CD4-positive, alpha-beta T cell (primary cell): ENCODE measurements around the gene ECHDC1. TPM values are rescaled to one million over a fixed set of nuclear protein-coding genes. Genes with fewer than 3 reads are reported as not detected.

Source experiments
- ATAC-seq: fragments of 200-7000 bp; cut with Tn5 transposase; one replicate; pipeline ENCODE4 v1.10.0; 2022; ENCODE audit warnings: mild to moderate bottlenecking; ENCODE audit not compliant: poor library complexity
- CTCF ChIA-PET: fragments of 350-600 bp; sonication (Branson Sonifier 250); formaldehyde crosslinking; loops from one replicate; lab custom pipeline; 2021; ENCODE audit warnings: antibody characterized with exemption, inconsistent platforms; lab: Charles Lee
- POLR2A ChIA-PET: fragments of 350-600 bp; sonication (Branson Sonifier 250); formaldehyde crosslinking; loops from one replicate; lab custom pipeline; 2021; ENCODE audit warnings: antibody characterized with exemption, inconsistent platforms; lab: Charles Lee
- DNase-seq, 14 experiments: peaks; one replicate each; pipeline ENCODE4 v3.0.0-alpha.2; 2013 to 2020; ENCODE audit warnings: mixed read lengths in 2 of 14
- H3K27ac ChIP-seq, 2 donors: one replicate each; pipeline versions ENCODE4 v1.5.1 to v1.7.0; 2013; ENCODE audit warnings: low read length in 2 of 2, low read depth in 1 of 2, mild to moderate bottlenecking in 1 of 2
- H3K27me3 ChIP-seq, 2 experiments: 1 replicate in 1 of 2; 2 replicates in 1 of 2; pipeline versions ENCODE4 v1.6.1 to v1.7.0; 2013; ENCODE audit warnings: low read length in 2 of 2, control low read depth in 1 of 2, mild to moderate bottlenecking in 1 of 2, moderate library complexity in 1 of 2; ENCODE audit not compliant: insufficient read depth in 2 of 2, control insufficient read depth in 1 of 2
- H3K36me3 ChIP-seq: one replicate; pipeline ENCODE4 v1.6.1; 2013; ENCODE audit warnings: low read length, control low read depth; ENCODE audit not compliant: insufficient read depth
- H3K4me1 ChIP-seq: one replicate; pipeline ENCODE4 v1.6.1; 2013; ENCODE audit warnings: low read length, control low read depth; ENCODE audit not compliant: insufficient read depth
- H3K4me3 ChIP-seq: one replicate; pipeline ENCODE4 v1.5.1; 2013; ENCODE audit warnings: mild to moderate bottlenecking, low read length, moderate library complexity
- H3K9me3 ChIP-seq, 2 experiments: 1 replicate in 1 of 2; 2 replicates in 1 of 2; pipeline versions ENCODE4 v1.6.1 to v1.7.0; 2013; ENCODE audit warnings: low read length in 2 of 2, mild to moderate bottlenecking in 2 of 2, control low read depth in 1 of 2, moderate library complexity in 1 of 2; ENCODE audit not compliant: control insufficient read depth in 1 of 2, insufficient read depth in 1 of 2
- H3K27ac Mint-ChIP-seq: one replicate; pipeline ENCODE4 v1.8.0; 2020; ENCODE audit warnings: mixed read lengths
- H3K27me3 Mint-ChIP-seq: one replicate; pipeline ENCODE4 v1.8.0; 2021; ENCODE audit warnings: mixed read lengths
- H3K36me3 Mint-ChIP-seq: one replicate; pipeline ENCODE4 v1.8.0; 2021; ENCODE audit warnings: low read depth, mixed read lengths
- H3K4me1 Mint-ChIP-seq: one replicate; pipeline ENCODE4 v1.8.0; 2021; ENCODE audit warnings: low read depth, mixed read lengths
- H3K4me3 Mint-ChIP-seq: one replicate; pipeline ENCODE4 v1.8.0; 2020; ENCODE audit warnings: mild to moderate bottlenecking, mixed read lengths
- H3K9me3 Mint-ChIP-seq: one replicate; pipeline ENCODE4 v1.8.0; 2020; ENCODE audit warnings: mixed read lengths
- CTCF ChIP-seq: fragments of 200-600 bp; IDR thresholded peaks from one replicate; pipeline ENCODE4 v1.8.0; 2022; ENCODE audit warnings: antibody characterized with exemption, mild to moderate bottlenecking
- intact Hi-C, 2 experiments: fragments of 100-400 bp; cut with DNase I in 1 of 2; cut with micrococcal nuclease in 1 of 2; formaldehyde crosslinking; loops; one replicate each; pipeline versions ENCODE4 v1.15.1 to v1.9.0; 2023 to 2025; cut with DNase I, micrococcal nuclease
- total RNA-seq, 174 experiments: library from RNA in 2 of 174; stranded (reverse) in 2 of 174; gene quantifications; one replicate each; pipeline ENCODE4 v1.2.3 and lab custom pipeline; 2021 to 2026

The ECHDC1 gene
- total RNA-seq, 2 experiments from 2014 or later, result 6.5 to 7.4 TPM

- POLR2A ChIA-PET, result no interaction called here
- no peaks in the 10 kb centered on the region for H3K36me3 Mint-ChIP-seq
Observed at GRCh38 chr6:127382413-127382812, 39.0 kb upstream of the ECHDC1 start.

GRCh38 chr6:127381384-127381783 is 38.0 kb upstream of the ECHDC1 start:
- no peak for TF ChIP-seq CTCF
- Mint-ChIP-seq H3K4me1 (no peaks in the 10 kb centered on the region), H3K36me3 (no peaks in the 10 kb centered on the region), H3K9me3 (no peaks in the 10 kb centered on the region), H3K27ac (no peak overlapping the region), H3K4me3 (no peak overlapping the region), H3K27me3 (no peaks in the 10 kb centered on the region)
- Histone ChIP-seq H3K27me3 (no peaks in the 10 kb centered on the region), H3K27ac (no peak overlapping the region), H3K9me3 (no peaks in the 10 kb centered on the region), H3K4me1 (no peaks in the 10 kb centered on the region), H3K36me3 (no peaks in the 10 kb centered on the region), H3K4me3 (no peak overlapping the region)
- CTCF ChIA-PET, result no interaction called here
- DNase-seq, result no peak
- ATAC-seq, result no peak
- intact Hi-C loops, result no loop called here
- POLR2A ChIA-PET, result no interaction called here

More at GRCh38 chr6:127382413-127382812, 39.0 kb upstream of the ECHDC1 start:
- Histone ChIP-seq H3K4me3 (no peak overlapping the region), H3K4me1 (no peaks in the 10 kb centered on the region), H3K9me3 (no peaks in the 10 kb centered on the region), H3K27me3 (no peaks in the 10 kb centered on the region), H3K27ac (no peak overlapping the region), H3K36me3 (no peaks in the 10 kb centered on the region)
- Mint-ChIP-seq H3K27ac (no peak overlapping the region), H3K4me3 (no peak overlapping the region), H3K4me1 (no peaks in the 10 kb centered on the region), H3K27me3 (no peaks in the 10 kb centered on the region), H3K9me3 (no peaks in the 10 kb centered on the region)
- DNase-seq (no peak), ATAC-seq (no peak)
- intact Hi-C loops, result no loop called here
- CTCF ChIA-PET, result interaction anchor here (0.7 kb wide), 1 partner anchor 13 kb away, joined by 3 read pairs; no protein-coding TSS in a partner anchor
- no peak for TF ChIP-seq CTCF

- POLR2A ChIA-PET, result no interaction called here
- H3K27ac ChIP-seq, result no peak overlapping the region
- DNase-seq (no peak), ATAC-seq (no peak)
- peaks cover 0 to 4% of the 10 kb centered on the region in 2 experiments for H3K9me3 ChIP-seq
- H3K36me3 Mint-ChIP-seq, result no peaks in the 10 kb centered on the region
- no peaks in the 10 kb centered on the region for H3K36me3 ChIP-seq
- H3K27me3 ChIP-seq, result no peaks in the 10 kb centered on the region
- no peaks in the 10 kb centered on the region for H3K4me1 Mint-ChIP-seq
- CTCF ChIA-PET, result no interaction called here
- H3K27me3 Mint-ChIP-seq, result no peaks in the 10 kb centered on the region
- no peak overlapping the region for H3K27ac Mint-ChIP-seq
- H3K4me3 ChIP-seq, result no peak overlapping the region
- H3K4me3 Mint-ChIP-seq, result no peak overlapping the region
- TF ChIP-seq CTCF, result no peak
- no peaks in the 10 kb centered on the region for H3K4me1 ChIP-seq
- intact Hi-C loops, result loop anchor here in 1 of 2 experiments (1.0 kb wide), 1 partner anchor 39 kb away; no protein-coding TSS in a partner anchor
- peaks cover 4% of the 10 kb centered on the region for H3K9me3 Mint-ChIP-seq
Observed at GRCh38 chr6:127376685-127377084, 33.3 kb upstream of the ECHDC1 start.
